Activated CD8-positive, alpha-beta memory T cell treated with anti-CD3 and anti-CD28 coated beads, Interleukin-2, amount 50 U/mL, for 1 hour (primary cell): ENCODE data around the gene DLGAP4.

Experiments used
- DNase-seq: peaks from one replicate; pipeline ENCODE4 v3.0.0-alpha.2; 2020; ENCODE audit errors: extremely low read depth

Gene DLGAP4, protein sequence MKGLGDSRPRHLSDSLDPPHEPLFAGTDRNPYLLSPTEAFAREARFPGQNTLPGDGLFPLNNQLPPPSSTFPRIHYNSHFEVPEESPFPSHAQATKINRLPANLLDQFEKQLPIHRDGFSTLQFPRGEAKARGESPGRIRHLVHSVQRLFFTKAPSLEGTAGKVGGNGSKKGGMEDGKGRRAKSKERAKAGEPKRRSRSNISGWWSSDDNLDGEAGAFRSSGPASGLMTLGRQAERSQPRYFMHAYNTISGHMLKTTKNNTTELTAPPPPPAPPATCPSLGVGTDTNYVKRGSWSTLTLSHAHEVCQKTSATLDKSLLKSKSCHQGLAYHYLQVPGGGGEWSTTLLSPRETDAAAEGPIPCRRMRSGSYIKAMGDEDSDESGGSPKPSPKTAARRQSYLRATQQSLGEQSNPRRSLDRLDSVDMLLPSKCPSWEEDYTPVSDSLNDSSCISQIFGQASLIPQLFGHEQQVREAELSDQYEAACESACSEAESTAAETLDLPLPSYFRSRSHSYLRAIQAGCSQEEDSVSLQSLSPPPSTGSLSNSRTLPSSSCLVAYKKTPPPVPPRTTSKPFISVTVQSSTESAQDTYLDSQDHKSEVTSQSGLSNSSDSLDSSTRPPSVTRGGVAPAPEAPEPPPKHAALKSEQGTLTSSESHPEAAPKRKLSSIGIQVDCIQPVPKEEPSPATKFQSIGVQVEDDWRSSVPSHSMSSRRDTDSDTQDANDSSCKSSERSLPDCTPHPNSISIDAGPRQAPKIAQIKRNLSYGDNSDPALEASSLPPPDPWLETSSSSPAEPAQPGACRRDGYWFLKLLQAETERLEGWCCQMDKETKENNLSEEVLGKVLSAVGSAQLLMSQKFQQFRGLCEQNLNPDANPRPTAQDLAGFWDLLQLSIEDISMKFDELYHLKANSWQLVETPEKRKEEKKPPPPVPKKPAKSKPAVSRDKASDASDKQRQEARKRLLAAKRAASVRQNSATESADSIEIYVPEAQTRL

DNA sequence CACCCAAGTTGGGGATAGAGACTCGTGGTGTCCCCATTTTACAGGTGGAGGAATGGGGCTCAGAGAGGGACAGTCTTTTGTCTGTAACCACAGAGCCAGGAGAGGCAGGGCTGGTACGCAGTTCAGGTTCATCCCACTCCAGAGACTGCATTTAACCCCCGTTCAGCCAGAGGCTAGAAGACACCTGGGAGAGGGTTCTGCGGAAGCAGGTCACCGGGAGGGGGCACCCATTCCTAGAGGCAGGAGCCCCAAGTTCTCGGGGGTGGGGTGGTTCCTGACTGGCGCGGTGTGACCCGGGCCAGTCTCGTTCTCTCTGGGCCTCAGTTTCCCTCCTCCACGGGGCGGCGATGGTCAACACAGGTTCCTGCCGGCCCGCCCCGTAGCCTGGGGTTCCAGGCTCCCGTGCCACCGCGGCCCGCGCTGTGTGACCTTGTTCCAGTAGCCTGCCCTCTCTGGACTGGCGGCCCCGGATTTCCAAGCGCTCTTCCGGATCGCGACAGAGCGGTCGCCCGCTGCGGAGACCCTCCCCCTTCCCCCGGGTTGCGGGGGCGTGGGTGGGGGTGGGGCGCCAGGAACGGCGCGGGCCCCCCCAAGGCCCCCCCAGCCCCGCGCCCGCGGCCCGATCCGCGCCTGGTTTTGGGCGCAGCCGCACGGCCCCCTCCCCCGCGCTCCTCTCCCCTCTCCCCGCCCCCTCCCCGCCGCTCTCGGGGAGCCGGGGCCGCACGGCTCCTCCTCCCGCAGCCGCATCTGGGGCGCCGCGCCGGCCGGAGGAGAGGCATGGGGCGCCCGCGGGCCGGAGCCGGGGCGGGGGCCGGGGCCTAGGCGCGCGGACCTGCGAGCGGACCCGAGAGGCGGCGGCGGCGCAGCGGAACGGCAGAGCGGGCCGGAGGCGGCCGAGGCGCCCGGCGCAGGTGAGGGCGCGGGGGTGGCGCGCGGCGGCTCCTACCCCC lies at the start of gene DLGAP4:
Gene DLGAP4, plus strand, starts transcription at position 738 of the 950 bp plus-strand sequence. CDS start 125,379 bp downstream, outside the sequence.
- DNase-seq, result no peak

DNA sequence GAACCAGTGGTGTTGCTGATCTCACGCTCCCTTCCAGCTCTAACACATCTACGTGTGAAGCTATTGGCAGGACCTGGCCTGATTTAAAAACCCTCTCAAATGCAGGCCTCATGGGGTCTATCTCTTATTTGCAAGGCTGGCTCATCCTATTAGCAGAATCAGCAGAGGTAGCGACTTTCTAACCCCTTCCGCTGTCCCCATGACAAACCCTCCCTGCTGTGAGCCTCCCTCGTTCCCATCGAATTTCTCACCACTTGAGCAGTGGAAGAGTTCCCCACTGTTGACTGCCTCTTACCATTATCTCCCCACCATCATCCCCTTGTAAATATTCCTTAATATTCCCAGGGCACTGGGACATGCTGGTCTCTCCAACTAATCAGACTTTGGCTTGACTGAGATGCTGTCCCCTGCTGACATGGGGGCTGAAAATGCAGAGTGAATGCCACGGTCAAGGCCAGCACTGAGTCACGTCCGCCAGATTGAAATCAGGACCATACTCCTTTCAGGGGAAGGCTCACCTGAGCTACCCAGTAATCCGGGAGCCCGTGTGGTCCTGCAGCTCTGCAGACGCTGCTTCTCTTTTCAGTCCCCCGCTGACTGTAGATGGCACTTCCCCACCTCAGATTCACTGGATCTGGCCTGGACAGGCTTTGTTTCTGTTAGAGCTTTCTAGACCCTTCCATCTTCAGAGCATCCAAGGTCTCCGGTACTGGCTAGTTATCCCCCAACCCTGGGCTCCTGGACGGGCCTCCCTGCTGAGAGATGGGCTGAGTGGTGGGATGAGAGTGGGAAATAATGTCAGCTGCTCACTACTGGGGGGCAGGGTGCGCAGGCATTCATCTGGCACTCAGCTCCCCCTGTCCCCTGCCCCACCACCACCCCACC lies 46.7 kb upstream of the DLGAP4 start:
- DNase-seq, result no peak

DNA sequence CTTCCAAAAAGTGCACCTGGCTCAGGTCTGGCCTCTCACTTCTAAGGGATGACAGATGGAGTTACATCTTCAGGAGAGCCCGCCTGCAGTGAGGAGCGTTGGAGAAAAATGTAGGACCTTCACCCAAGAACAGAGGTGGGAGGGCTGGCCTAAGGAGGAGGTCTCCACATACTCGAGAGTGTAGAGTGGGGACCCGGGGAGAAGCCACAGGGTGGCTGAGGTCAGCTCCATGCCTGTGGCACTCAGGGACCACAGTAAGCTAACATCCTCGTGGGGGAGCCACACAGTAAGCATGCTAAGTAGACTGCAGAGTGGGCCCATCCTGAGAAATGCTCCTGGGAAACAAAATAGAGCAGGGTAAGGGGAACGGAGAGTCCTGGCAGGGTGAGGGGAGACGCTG lies 45.8 kb upstream of the DLGAP4 start:
- no peak for DNase-seq

DNA sequence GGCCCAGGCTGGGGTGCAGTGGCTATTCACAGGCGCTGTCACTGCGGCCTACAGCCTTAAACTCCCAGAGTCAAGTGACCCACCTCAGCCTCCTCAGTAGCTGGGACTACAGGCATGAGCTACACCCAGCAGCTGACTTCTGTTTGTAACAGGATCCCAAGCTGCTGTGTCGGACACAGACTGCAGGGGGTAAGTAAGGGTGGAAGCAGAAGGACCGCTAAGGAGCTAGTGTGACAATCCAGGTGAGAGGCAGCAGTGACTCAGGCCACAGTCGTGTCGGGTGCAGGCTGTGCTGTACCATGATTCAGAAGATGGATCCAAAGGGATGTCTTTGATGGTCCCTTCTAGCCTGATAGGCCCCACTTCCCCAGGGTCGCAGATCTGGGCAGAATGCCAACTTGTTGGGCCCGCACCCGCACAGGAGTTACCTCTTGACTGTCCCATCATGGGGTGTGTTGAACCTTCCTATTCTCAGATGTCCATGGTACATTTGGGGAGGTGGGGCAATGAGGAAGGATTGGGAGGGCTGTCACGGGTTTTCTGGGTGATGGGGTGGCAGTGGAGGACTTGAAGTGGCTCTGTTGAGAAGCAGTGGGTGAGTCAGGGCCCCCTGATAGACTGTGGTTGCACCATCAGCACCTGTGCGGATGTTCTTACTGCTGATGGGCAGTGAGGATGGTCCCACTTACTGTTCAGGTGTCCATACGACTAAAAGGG lies 44.6 kb upstream of the DLGAP4 start:
- no peak for DNase-seq

DNA sequence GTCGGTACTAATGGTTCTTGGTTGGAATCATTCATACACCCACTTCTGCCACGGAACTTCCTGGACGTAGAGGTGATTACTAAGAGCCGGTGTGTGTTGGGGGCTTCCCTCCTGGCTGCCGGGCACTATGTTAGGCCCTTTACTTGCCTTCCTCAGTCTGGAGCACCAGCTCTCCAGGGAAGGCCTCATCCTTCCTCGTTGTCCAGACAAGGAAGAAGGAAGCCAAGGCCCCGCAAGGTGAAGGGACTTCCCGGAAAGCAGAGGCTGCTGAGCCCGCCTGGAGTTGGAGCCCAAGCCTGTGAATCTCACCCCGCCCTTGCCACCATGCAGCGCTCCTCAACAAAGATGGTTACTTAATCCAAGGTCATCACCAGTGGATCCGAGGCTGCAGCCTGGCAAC lies 43.7 kb upstream of the DLGAP4 start:
- no peak for DNase-seq

DNA sequence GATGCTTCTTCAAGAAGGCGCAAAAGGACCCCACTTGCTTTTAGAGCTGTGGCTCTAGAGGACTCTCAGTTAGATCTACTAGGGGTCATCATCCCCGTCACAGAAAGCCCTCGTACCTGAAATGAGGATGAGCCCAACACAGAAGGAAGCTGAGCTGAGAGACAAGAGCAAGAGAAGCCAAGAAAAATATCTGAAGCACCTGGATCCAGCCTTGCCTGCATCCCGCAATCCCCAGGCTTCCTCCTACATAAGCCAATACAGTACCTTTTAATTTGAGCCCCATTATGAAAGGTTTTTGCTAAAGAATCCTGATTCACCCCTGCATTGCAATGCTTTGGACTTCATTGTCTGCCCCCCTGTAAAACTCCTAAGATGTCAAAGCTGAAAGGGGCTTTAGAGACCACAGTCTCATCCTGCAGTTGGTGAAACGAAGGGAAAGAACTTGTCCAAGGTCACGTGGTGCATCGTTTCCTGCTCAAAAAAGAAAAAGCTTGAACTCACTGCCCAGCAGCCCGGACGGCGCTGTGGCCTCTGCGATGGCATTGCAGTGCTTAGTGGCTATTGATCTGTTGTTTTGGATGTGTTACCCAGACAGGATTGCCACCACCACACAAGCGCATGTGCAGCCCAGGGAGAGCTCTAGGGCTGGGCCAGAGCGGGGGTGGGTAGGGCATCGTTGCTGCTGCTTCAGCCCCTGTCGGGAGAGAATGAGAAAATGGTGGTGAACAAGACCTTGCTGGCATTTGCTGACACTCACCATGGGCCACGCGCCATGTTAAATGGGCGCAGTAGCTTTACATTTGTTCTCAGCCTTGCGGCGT lies 41.5 kb upstream of the DLGAP4 start:
- DNase-seq, result no peak

DNA sequence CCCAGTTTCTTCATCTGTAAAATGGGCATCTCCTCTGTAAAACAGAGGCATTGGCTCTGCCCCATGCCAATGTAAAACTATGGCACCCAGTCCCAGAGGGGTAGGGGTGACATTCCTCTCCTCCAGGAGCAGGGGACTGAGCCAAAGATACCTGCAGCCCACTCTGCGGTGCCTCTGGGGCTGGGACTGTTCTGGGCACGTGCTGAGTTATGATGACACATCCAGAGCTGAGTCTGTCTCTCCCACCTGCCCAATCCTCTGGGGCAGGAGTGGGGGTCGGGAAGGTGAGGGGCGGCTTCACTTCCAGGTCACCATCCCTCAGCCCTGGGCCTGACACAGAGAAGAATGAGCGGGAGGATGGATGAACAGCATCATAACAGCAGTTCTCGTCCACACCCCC lies 40.0 kb upstream of the DLGAP4 start:
- no peak for DNase-seq

DNA sequence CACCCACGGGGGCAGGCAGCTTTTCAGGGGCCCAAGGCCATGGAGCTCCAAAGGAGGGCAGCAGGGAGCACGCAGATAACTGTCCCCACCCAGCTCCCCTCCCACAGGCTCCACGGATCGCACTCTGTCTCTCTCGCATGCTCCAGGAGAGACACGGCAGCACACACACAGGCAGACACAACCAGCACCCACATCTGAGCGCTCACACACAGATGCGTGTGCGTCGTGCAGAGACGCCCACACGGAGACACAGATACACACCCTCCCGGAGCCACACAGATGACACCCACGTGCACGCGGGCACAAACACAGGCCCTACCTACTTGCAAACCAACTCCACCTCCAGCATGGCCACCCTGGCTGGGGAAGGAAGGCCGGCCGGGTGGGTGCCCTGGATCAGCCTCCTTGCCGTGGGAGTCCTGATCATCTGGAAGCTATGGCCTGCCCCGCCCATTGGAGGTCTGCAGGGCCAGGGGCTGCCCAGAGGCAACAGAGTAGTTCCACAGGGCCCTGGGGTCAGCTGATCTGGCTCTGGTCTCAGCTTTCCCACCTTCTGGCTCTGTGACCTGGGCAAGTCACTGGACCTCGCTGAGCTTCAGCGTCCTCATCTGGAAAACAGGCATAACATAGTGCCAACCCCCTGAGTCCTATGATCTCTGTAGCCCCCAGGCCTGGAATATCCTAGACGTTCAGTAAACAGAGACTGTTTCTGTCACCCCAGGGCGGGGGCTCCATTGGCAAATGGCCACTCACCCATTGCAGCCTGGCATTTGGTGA lies 38.3 kb upstream of the DLGAP4 start:
- no peak for DNase-seq

DNA sequence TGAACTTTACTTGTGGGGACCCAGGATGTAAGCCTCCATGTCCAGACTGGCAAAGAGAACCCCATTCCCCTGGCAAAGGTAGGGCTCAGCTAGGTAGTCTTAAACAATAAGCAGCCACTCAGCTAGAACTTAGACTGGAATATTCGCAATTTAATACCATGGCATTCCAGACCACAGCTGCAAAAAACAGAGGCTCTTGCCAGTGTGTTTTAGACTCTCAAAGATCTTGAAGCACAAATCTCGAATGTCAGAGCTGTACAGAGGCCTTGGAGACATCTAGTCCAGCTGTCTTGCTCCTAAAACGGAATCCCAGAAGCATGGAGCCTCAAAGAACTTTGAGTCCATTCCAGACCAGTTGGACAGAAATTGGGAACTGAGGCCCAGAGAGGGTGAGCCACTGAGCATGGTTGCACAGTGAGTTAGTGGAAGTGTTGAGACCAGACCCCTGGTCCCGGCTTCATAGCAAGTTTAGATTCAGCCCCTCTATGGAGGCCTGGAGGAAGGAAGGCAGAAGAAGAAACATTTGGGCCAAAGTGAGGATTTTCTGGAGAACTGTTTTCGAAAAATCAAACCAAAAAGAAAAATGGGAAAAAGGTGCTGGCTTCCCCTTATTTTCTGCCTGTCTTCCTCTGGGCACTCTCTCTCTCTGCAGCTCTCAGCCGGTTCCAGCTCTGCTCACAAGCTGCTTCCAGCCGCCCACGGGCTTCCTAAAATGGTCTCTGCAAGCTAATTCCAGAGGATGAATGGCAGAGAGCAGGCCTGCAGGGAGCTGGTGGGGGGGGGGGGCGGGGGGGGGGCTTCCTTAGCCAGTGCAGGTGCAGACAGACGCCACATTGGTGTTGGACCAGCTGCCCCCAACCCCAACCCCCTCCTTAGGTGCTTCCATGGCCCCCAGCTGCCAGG lies 37.4 kb upstream of the DLGAP4 start:
- DNase-seq, result no peak

DNA sequence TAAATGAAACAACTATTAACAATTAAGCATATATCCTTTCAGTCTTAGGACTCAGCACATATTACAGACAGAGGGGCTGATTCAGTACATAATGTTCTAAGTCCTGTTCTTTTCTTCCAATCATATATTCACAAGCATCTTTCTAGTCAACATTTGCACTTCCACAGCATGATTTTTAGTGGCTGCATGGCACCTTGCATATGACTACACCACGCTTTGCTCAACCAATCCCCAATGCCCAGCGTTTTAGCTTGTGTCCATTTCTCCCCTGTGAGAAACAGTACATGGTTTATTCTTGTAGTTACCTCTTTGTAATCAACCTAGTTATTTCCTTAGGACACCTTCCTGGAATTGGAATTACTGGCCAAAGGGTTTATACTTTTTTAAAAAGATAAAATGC lies 36.6 kb upstream of the DLGAP4 start:
- DNase-seq, result no peak

DNA sequence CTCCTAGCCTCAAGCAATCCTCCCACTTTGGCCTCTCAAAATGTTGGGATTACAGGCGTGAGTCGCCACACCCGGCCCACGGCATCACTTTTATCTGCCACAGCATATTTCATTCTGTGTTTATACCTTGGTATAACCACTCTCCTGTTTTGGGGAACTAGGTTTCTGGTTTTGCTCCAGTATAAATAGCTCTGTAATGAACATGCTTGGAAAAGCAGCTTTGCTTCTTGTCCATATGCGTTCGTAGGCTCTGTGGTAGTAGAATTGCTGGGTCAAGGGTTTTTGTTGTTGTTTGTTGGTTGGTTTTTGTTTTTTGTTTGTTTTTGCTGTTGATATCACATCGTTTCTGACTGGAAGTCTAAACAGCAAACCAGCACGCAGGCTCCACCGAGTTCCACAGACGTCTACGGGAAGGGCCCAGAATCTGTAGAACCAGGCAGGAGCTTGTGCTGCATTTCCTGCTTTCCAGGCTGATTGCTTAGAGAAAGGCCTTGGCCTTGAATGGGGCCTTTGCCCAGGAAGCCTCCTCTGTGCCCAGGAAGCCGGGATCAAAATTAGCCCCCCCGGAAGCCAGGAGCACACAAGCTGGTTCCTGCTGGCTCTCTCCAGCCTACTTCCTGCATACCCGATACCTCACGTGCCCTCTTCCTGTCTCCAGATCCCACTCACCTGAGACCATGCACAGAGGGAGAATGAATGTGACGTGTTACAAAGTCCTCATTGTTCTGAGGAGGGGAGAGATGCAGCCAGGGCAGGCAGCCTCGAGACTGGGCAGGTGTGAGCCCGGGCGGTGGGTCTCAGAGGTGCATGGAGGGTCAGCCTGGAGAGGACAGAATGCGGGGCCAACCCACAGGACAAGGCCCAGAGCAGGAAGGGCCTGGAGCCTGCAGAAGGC lies 35.1 kb upstream of the DLGAP4 start:
- DNase-seq, result no peak

DNA sequence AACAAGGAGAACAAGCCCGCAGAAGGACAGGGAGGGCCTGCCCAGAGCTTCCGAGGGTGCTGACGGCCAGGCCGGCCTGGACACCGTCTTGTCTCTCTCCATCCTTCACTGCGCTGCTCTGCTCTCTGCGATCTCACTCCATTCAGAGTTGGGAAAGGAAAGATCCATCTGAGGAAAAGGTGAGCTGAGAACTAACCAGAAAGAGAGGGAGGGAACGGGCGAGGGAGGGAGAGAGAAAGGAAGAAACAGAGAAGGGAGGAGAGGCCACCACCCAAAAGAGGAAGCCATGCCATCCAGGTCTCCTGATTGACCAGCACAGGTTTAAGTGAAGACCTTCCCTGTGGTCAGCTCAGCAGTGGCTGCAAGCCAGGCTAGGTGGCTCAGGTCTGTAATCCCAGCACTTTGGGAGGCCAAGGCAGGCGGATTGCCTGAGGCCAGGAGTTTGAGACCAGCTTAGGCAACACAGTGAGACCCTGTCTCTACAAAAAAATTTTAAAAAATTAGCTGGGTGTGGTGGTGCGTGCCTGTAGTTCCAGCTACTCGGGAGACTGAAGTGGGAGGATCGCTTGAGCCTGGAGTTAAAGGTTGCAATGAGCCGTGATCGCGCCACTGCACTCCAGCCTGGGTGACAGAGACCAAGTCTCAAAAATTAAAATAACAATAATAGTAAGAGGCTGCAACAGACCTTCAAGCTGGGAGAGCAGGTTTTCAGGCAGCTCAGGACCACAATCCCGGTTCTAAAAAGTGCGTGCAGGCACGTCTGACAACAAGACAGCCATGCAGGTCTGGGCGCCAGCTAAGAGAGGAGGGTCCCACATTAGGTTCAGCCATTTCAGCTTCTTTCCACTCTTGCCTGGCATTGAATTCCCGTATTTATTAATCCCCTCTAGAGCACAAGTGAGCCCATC lies 34.2 kb upstream of the DLGAP4 start:
- no peak for DNase-seq

DNA sequence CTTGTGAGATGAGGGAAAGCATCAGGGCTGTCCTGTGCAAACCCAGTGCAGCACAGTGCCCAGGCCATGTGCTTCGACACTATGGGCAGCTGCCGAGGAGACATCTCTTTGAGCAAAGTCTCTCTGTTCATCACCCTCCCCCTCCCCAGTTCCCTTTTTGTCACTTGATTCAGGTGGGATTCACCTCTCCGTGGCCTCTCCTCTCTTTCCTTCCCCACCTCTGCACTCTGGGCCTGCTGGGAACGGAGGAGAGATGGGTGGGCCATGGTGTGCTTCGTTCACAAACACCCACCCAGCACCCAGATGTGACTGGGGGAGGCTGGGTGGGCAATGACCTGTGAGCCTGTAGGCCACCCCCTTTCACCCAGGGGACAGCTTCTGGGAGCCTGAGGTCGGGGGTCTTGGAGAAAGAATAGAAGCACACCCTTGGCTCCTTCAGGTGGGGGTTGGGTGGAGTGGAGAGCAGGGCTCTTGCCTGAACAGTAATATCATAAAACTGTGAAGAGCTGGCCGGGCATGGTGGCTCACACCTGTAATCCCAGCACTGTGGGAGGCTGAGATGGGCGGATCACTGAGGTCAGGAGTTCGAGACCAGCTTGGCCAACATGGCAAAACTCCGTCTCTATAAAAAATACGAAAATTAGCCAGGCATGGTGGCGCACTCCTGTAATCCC lies 33.5 kb upstream of the DLGAP4 start:
- DNase-seq, result no peak

DNA sequence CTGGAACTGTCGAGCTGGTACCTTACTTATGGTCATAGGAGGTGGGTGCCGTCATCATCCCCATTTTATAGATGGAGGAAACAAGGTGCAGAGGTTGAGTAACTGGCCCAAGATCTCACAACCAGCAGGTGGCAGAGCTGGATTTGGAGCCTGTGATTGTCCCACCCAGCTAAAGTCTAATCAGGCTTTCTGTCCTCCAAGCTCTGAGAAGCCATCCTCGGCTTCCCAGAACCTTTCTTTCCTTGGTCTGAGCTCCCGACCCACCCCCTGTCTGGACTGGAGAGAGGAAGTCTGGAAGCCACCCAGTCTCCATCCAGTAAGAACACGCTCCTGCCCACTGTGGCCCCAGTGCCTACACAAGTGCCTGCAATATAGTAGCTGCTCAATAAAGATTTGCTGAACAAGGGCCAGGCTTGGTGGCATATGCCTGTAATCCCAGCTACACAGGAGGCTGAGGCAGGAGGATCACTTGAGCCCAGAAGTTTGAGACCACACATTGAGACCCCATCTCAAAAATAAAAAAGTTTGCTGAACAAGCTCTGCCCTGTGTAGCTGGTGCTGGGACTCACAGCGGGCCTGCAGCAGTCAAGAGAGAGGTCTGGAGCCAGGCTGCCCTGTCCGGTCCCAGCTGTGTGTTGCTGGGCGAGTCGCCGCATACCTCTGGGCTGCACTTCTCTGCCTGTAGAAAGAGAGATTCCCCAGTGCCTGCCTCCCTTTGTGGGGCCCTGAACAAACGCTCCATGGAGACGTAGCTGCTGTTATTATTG lies 32.5 kb upstream of the DLGAP4 start:
- no peak for DNase-seq
